Stimulated activated CD4-positive, alpha-beta T cell treated with anti-CD3 and anti-CD28 coated beads, Interleukin-4, amount 100 ng/mL, for 48 hours (primary cell): ENCODE measurements around the gene SEC24B.
"Not testable (repeated sequence)": the region's sequence is repeated elsewhere in the genome, so short reads cannot be mapped to it uniquely, and the experiment has no call there.

Experiments
- DNase-seq, 2 donors: peaks; one replicate each; pipeline ENCODE4 v3.0.0-alpha.2; 2020; ENCODE audit warnings: low read depth in 2 of 2

SEC24B gene

GRCh38 chr4:109576462-109576861 is 142.8 kb downstream of the SEC24B start:
- DNase-seq = no peak

DNA sequence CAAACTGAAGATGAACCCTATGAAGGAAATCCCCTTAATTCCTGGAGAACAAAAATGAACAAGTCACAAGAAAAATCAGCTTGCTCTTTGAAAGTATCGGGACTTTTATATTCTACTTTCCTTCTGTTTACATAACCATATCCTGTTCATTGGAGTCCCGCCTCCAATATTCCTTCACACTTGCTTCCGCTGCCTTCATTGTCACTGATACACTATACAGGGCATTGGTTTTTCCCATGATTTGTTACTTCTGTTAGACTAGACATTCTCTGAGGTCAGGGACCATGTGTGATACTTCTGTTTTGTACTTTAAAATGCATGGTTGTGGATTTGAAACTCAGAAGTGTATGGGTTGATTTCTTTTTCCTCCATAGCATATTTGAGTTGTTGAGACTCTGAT is 145.2 kb downstream of the SEC24B start:
- no peak for DNase-seq

DNA sequence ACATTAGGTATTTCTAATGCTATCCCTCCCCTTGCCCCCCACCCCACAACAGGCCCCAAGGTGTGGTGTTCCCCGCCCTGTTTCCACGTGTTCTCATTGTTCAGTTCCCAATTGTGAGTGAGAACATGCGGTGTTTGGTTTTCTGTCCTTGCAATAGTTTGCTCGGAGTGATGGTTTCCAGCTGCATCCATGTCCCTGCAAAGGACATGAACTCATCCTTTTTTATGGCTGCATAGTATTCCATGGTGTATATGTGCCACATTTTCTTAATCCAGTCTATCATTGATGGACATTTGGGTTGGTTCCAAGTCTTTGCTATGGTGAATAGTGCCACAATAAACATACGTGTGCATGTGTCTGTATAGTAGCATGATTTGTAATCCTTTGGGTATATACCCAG is 146.4 kb downstream of the SEC24B start:
- not testable (repeated sequence) for DNase-seq

DNA sequence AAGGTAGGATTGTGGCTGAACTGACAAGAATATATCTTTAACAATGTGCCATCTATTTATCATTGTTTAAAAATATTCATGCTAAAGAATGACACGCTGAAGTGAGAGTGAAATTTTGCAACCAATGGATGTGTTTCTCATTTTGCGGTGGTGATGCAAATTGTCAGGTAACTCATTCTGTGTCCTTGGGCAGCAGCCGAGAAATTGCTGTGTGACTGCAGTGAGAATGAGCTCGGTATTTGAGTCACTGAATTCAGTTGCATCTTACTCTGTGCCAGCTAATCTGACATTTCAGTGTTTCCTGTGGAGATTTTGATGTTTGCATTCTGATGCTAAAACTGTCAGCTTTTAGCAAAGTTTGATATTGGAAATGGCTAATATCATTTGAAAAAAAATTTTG is 154.6 kb downstream of the SEC24B start:
- peak; percentile 23 to 44 for DNase-seq

GRCh38 chr4:109589119-109589518 is 155.5 kb downstream of the SEC24B start:
- no peak for DNase-seq

DNA sequence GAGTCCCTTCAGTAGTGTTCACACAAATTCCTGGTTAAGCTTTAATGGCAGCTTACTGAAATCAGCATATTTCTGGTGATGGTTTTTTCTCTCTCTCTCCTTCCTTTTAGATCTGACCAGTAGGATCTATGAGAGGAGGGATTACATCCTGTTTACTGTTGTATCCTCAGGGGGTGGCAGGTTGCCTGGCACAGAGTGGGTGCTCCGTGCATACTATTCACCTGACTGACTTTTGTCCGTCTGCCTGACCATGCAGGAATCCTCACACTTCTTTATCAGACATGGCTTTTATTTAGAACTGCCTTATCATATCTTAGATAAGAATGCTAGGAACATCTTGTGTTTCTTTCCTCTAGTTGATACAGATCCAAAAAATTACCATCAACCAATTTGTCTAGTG is 156.0 kb downstream of the SEC24B start:
- no peak for DNase-seq
